GM18511 (cell line): ENCODE measurements around the gene JAZF1.

Source experiments
- ATAC-seq: cut with Tn5 transposase; IDR thresholded peaks from one replicate; pipeline ENCODE4 v1.9.1; 2021; ENCODE audit warnings: mild to moderate bottlenecking, moderate library complexity; ENCODE audit not compliant: unreplicated experiment

The JAZF1 gene

GRCh38 chr7:27921081-27921836 is 259.3 kb downstream of the JAZF1 start:
- ATAC-seq = peak; percentile 57

- ATAC-seq = no peak
Measured at GRCh38 chr7:27920281-27920946, 260.2 kb downstream of the JAZF1 start.

GRCh38 chr7:27918503-27918902 is 262.1 kb downstream of the JAZF1 start:
- no peak for ATAC-seq

- no peak for ATAC-seq
Measured at GRCh38 chr7:27917774-27918314, 262.8 kb downstream of the JAZF1 start.

GRCh38 chr7:27917119-27917518 is 263.5 kb downstream of the JAZF1 start:
- ATAC-seq = no peak

- ATAC-seq = no peak
Measured at GRCh38 chr7:27916372-27916771, 264.2 kb downstream of the JAZF1 start.

GRCh38 chr7:27914409-27914808 is 266.2 kb downstream of the JAZF1 start:
- no peak for ATAC-seq

GRCh38 chr7:27912751-27913150 is 267.8 kb downstream of the JAZF1 start:
- no peak for ATAC-seq

- no peak for ATAC-seq
Measured at GRCh38 chr7:27911920-27912319, 268.7 kb downstream of the JAZF1 start.

- no peak for ATAC-seq
Measured at GRCh38 chr7:27910326-27910725, 270.3 kb downstream of the JAZF1 start.

- no peak for ATAC-seq
Measured at GRCh38 chr7:27908534-27909165, 271.9 kb downstream of the JAZF1 start.

- no peak for ATAC-seq
Measured at GRCh38 chr7:27906385-27907091, 274.1 kb downstream of the JAZF1 start.

- no peak for ATAC-seq
Measured at GRCh38 chr7:27905951-27906350, 274.6 kb downstream of the JAZF1 start.

- ATAC-seq = peak; percentile 87
Measured at GRCh38 chr7:27901028-27901760, 279.4 kb downstream of the JAZF1 start.

GRCh38 chr7:27900006-27900405 is 280.6 kb downstream of the JAZF1 start:
- no peak for ATAC-seq

- no peak for ATAC-seq
Measured at GRCh38 chr7:27899601-27900000, 281.0 kb downstream of the JAZF1 start.

GRCh38 chr7:27897441-27897847 is 283.2 kb downstream of the JAZF1 start:
- ATAC-seq = no peak

- no peak for ATAC-seq
Measured at GRCh38 chr7:27897001-27897400, 283.6 kb downstream of the JAZF1 start.

- no peak for ATAC-seq
Measured at GRCh38 chr7:27895551-27895950, 285.0 kb downstream of the JAZF1 start.

GRCh38 chr7:27890205-27890849 is 290.3 kb downstream of the JAZF1 start:
- peak; percentile 100 for ATAC-seq
